GM18508 (cell line): Measurements from ENCODE around the gene IQCK.

Source experiments
- ATAC-seq: cut with Tn5 transposase; IDR thresholded peaks from one replicate; pipeline ENCODE4 v1.9.1; 2021; ENCODE audit warnings: moderate number of reproducible peaks; ENCODE audit not compliant: insufficient read depth, unreplicated experiment

Gene IQCK

DNA sequence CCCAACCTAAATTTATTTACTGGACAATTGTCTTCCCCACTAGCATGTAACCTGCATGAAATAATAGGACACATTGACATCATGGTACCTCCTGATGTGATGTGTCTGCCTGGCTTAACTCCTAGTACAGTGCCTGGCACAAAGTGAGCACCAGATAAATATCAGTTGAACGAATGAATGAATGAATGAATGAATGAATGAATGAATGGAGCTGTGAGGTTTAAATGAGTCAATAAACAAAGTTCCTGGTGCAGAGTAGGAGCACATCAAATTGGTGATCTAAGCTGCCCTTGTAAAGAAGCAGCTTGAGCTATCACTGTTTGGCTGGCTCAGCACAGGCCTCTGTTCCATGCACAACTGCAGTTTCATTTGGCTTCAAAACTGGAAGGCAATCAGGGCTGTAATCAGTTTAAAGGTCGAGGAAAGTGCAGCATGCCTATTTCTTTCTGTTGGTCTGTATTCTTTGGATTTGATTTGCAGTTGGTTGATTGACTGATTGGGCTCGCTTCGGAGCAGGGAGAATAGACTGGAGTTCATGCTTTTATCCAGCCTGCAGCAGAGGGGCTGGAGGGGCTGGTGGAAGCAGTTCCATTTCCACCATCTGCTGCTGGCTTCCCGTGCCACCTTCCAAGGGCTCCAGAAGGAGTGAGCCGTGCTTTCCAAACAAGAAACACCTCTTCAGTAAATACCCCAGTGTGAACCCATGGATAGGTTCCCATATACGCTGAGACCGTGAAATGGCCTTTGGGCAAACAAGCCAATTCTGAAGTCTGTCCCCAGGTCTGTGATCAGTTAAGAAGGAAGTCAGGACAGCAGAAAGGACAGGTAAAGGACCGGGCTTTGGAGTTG, 112.0 kb downstream of the IQCK start:
- no peak for ATAC-seq

DNA sequence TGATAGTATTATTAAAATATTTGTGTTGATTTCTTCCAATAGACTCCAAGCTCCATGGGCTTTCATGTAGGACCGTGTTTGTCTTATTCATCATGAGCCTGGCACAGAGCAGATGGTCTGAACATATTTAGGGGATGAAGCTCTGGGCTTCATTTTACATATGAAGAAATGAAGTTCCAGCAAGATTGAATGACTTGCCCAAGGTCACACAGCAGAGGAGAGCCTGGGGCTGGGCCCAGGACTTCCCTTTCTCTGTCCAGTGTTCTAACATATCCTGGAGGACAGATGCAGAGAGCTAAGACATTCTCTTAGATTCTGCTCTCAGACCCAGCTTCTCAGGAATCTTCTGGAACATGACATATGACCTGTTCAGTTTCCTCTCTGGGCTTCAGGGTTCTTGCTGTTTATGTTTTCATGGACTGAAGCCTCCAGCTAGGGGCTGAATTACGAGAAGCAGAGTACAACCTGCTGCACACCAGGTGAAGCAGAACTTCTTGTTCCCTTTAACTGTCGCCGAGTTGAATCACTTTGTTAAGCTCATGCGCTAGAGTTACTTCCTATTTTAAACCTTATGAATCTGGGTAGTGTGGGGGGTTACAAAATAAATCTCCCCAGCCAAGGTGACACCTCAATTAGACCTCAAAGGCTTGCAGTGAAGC, 113.0 kb downstream of the IQCK start:
- ATAC-seq: no peak

DNA sequence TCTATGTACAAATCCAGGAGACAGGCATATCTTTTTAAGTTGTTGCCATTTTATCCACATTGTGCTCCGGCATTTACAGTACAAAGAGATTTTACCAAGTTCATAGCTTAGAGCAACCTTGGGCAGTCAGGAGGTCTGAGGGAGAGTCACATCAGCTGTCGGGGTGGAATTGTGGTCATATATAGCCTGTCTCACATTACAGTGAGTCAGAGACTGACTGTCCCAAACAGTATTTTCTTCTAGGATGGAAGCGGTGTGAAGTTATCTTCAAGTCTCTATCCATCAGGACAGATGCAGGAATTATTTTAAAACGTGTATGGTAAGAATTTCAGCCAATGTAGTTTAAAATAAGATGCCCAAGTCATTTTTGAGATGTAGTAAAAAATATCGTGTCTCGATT, 113.6 kb downstream of the IQCK start:
- no peak for ATAC-seq

DNA sequence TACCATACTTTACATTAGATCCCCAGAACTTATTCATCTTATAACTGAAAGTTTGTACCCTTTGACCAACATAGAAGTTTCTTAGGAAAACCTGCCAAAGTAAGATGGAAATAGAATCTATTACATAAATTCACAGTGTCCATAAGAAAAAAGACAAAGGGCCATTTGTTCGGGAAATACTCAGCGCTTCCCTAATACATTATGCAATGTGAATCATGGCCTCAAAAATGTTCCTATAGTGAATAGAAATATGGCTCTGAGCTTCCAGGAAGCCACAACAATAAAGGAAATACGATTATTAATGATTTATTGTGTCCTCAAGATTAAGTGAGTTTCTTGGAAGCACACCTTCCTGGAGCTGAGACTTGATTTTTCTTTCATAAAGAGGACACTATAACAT, 115.1 kb downstream of the IQCK start:
- ATAC-seq: no peak

DNA sequence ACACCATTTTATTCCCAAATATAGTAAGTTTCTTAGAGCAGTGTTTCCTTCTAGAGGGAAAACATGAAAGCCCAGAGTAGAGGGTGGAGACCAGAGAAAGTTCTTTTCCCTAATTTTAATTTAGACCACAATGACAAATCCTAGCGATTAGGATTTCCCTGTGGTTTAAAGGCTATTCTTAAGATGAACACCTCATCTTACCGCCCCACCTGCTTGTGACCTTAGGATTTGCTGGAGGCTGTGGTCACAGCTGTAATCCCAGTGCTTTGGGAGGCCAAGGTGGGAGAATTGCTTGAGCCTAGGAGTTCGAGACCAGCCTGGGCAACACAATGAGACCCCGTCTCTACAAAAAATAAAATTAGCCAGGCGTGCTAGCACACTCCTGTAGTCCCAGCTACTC, 115.5 kb downstream of the IQCK start:
- no peak for ATAC-seq

DNA sequence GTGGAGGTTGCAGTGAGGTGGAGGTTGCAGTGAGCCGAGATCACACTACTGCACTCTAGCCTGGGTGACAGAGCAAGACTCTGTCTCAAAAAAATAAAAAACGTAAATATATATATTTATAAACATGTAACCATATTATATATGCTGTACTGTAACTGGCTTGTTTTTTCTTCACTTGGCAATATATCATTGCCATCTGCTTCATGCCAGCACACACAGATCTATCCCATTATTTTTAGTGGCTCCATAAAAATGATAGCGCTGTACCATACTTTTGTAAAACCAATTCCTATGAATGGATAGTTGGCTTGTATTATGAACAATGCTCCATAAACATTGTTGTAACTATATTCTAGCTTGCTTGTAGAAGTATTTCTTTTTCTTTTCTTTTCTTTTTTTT, 117.1 kb downstream of the IQCK start:
- ATAC-seq: no peak

DNA sequence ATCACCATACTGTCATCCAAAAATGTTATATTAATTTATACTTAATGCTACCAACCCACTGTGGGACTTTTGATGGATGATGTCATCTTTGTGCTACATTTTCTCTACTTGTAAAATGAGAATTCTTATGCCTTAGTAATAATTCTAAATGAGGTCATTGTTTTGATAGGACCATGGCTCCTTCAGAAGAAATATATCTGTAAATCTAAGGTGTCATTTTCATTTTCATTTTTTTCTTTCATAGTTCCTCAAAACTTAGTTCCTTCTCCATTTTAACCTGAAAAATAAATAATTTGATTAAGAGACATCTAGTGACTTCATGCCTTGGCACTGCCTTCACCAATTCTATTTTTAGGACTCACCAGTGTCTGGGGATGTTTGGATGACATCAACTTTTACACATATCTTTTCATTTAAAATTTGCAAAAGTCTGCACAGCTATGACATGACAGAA, 117.9 kb downstream of the IQCK start:
- ATAC-seq: no peak

DNA sequence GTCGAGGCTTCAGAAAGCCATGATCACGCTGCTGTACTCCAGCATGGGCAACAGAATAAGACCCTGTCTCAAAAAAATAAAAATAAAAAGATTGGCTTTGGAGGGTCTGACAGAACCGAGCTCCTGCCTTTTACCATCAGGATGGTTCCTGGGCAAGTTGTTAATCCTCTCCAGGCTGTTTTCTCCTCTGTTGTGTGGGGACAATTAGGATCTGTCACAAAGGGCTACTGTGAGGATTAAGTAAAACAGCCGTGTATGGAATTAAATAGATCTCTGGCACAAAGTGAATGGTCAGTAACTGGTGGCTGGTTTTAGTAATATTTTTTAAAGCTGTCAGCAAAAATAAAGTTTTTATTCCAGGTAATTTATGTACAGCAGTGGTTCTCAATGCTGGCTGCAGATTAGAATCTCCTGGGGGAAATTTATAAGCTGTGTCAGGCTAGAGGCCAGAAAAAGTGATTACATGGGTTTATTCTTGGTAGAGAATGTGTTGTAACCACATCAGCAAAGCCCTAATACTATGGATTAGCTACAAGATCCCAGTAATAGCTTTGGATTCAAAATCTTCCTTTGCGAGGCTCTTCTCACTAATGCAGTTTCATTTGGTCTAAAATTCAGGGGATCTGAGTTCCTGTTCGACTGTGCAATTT, 119.4 kb downstream of the IQCK start:
- ATAC-seq: no peak

DNA sequence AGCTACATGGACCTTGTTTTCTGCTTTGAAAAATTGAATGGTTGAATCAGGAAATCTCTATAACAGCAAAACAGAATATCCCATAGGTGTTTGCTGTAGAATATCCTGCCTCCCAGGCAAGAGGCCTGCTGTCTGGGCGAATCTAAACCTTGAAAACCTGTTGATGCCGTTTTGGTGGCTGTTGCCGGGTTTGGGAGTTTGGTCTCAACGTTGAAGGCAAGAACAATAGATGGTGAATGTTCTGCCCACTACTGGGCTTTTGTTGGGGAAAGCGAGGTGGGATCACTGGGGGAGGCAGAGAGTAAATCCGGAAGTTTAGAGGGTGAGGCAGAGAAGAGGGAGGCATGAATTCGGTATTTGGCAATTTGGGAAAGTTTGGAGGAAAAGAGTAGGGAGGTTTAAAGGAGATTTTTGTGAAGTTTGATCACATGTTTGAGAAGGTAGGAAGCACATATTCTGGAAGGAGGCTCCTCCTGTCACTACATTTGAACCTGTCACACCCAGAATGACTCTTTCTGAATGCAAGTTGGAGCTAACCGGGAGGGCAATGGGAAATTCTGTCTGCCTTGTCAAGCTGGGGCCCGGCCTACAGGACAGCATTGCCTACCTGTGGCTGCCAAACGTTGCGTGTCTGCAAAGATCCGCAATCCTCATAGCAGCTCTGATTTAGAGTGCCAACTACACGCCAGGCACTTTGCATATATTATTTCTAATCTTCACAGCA, 120.1 kb downstream of the IQCK start:
- ATAC-seq: no peak

DNA sequence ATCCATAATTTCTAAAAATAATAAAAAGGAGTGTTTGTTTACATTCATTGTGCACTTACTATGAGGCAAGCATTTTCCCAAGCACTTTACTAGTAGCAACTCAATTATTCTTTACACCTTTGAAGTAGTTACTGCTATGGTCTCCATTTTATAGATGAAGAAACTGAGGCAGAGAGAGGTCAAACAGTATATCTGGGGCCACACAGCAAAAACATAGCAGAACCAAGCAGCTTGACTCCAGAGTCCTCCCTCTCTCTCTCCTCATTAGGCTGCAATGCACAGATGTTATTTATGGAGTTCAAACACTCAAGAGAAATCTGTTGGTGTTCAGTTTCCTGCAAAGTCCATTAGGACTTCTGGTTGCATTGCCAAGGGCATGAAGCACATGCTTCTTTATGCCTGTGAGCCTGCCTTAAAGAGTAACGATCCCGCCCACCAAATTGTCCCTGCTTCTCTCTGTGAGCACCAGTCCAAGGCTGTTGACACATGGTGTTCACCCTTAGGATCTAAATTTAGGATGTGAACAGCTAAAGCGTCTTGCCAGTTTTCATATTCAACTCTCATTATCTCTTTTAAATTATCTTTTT, 122.5 kb downstream of the IQCK start:
- ATAC-seq: no peak

DNA sequence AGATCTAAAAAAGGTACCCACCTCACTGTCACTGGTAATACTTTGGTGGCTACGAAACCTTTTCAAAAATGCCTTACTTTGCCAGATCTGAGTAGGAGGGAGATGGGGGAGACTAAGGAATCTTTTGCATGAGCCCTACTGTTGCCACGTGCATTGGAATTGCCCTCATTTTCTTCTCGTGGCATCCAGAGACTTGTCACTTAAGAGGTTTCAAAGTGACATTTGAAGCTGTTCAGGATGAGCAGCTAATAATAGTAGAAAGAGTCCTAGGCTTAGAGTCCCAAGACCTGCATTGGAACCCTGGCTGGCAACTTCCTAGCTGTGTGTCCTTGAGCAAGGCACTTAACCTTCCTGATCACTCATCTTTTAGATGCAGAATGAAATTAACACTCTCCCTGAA, 123.1 kb downstream of the IQCK start:
- no peak for ATAC-seq

DNA sequence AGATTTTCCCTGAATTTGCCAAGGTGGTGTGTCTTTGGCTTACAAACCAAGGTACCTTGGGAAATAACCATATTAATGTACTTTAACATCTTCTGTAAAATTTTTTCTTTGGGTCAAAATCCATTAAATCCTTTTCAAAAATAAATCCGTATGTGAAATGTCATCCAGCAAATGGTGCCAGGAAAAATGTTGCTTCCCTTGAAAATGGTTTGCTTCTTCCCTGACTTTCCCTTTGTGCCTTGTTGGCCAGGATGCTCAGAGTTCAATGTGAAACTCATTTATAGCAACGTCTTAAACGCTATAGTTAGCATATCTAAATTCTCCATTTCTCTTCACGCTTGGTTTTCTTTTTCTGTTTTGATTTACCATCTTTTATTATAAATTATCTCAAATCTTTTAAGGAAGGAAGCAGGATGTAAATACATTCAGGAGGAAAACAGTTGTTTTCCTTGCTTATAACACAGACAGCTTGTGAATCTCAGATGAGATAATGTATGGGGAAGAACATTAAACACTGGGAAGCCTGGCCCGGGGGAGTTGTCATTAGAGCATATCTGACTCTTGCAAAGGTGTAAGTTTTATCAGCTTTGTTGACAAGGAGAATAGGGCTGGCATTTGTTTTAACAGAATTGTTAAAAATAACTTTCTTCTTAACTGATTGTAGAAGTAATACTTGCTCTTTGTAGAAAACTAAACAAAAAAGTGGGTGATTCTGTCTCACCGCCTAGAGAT, 124.5 kb downstream of the IQCK start:
- no peak for ATAC-seq

DNA sequence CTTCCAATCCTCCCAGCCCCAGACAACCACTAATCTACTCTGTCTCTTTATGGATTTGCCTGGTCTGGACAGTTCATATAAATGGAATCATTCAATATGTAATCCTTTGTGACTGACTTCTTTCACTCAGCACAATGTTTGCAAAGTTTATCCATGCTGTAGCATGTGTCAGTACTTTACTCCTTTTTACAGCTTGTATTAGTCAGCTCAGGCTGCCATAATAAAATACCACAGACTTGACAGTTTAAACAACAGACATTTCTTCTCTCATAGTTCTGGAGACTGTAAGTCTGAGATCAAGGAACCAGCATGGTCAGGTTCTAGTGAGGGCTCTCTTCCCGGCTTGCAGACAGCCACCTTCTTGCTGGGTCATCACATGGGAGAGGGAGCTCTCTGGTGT, 125.3 kb downstream of the IQCK start:
- ATAC-seq: no peak

DNA sequence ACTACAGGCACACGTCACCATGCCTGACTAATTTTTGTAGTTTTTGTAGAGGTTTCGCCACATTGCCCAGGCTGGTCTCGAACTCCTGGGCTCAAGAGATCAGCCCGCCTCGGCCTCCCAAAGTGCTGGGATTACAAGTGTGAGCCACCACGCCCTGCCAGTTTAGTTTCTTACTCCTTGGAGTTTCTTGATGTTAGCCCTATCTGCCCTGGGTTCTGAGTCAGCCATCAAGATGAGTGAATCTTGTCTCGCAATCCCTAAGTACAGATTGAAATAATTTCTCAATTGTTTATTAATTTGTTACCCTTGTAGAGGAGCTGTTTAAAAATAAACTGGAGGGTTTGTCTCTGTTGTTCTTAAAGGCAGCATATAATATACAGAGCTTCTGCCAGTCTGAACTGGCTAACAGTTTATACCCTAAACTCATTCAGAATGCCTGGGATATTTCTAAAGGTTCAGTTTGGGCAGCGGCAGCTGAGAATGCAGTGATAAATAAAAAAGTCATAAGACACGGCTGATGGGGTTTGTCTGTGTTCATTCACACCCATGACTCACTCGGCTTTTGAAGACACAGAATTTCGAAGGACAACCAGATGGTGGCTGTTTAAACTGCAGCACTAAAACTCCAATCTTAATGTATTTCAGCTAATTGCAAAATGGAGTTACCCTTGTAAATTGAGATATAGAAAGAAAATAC, 127.0 kb downstream of the IQCK start:
- ATAC-seq: no peak

DNA sequence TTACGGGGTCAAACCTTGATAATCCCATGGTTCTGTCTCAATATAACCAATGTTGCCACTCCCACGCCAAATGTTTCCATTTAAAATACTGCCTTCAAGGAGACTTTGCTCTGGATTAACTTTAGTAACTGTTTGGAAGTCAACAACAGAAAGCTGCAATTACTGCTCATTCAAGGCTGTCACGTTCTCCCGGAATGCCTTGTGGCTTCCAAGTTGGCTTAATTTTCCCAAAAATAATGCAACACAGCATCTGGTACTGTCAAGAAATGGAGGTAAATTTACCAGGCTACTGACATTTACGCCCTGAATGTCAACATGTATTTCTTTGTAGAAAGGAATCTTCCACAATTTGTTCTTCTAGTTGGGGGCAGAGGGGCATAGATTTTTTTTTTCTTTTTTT, 128.4 kb downstream of the IQCK start:
- no peak for ATAC-seq

DNA sequence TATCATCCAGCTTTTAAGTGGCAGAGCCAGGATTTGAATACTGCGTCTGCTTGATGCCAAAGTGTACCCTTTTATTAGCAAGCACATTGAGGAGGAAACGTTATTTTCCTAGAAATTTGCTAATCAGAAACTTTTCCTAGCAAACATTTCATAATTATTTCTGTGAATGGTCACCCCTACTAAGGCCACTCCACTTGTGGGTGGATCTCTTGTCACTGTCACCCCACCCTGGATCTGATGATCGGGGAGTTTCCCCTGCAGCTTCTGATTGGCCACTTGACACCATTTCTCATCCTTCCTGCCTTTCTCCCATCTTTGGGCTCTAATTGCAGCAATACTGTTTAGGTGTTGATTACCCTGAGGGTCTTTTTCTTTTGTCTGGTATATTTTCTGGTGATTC, 130.7 kb downstream of the IQCK start:
- no peak for ATAC-seq

DNA sequence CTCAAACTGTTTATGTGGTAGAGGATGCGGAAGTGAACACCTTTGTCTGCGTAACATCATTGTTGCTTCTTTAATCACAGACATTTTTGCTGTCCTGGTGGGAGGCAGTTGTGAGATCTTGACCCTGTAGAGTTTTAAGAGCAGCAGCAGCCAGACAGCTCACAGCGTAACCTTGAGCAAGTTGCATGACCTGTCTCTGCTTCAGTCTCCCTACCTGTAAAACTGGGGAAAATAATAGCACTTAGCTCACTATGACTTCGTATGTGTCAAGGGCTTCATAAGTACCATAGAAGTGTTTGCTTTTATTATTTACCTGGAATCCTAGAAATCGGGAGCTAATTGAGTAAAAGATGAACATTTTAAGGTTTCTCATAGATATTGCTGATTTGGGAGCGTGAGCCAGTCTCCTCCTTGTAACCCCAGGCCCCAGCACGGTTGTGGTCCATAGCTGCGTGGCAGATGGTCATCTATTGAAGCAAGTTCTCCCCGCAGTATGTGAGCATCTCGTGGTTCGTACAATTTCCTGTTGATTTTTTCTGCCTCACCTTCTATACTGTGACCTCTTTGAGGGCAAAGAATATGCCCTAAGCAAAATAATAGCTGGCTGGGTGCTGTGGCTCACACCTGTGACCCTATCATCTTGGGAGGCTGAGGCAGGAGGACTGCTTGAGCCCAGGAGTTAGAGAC, 132.2 kb downstream of the IQCK start:
- no peak for ATAC-seq

DNA sequence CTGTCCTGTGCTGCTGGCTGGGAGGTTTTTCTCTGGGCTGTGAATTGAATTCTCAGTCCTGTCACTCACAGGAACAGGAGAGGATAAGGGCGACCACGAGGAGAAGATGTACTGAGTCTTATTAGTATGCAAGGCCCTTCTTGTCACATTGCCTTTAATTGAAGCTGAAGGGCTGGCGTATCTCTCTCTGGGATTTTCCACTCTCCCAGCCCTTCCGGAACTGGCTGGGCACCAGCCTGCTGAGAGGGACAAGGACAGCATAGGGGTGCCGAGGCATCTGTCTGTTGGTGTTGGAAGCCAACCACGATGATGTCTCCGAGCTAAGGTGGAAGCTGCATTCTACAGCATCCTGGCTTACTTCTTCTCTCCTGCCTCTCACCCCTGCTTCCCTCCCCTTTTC, 133.4 kb downstream of the IQCK start:
- no peak for ATAC-seq
